Activated naive CD4-positive, alpha-beta T cell treated with anti-CD3 and anti-CD28 coated beads, Interleukin-2, amount 50 U/mL, for 24 hours (primary cell): ENCODE data around the gene NTN4.
"Not testable (repeated sequence)": the region's sequence is repeated elsewhere in the genome, so short reads cannot be mapped to it uniquely, and the experiment has no call there.

ENCODE experiments used
- H3K27ac Mint-ChIP-seq: one replicate; pipeline ENCODE4 v1.8.0; 2021; ENCODE audit warnings: mild to moderate bottlenecking, mixed read lengths
- H3K27me3 Mint-ChIP-seq: one replicate; pipeline ENCODE4 v1.8.0; 2021; ENCODE audit warnings: mixed read lengths
- H3K36me3 Mint-ChIP-seq: one replicate; pipeline ENCODE4 v1.8.0; 2021; ENCODE audit warnings: mixed read lengths
- H3K4me1 Mint-ChIP-seq: one replicate; pipeline ENCODE4 v1.8.0; 2021; ENCODE audit warnings: mixed read lengths
- H3K4me3 Mint-ChIP-seq: one replicate; pipeline ENCODE4 v1.8.0; 2021; ENCODE audit warnings: mild to moderate bottlenecking, mixed read lengths
- H3K9me3 Mint-ChIP-seq: one replicate; pipeline ENCODE4 v1.8.0; 2021; ENCODE audit warnings: mixed read lengths

Gene NTN4

DNA sequence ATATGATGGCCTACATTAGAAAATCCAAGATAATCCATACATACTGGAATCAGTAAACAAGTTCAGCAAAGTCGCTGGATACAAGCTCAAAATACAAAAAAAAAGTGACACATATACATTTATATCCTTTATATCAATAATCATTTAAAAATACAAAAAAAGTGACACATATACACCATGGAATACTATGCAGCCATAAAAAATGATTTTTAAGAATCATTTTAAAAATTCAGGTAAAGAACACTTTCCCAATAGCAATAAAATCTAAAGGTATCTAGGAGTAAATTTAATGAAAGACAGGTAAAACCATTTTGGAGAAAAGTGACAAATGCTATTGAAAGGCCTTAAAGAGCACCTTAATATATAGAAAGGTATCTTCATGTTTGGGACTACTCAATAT lies 111.9 kb downstream of the NTN4 start:
- Mint-ChIP-seq H3K27ac (no peak overlapping the region), H3K27me3 (no peaks in the 10 kb centered on the region), H3K4me3 (no peak overlapping the region), H3K36me3 (no peaks in the 10 kb centered on the region), H3K9me3 (peaks cover 5% of the 10 kb centered on the region), H3K4me1 (no peaks in the 10 kb centered on the region)

GRCh38 chr12:95677782-95678181 lies 112.8 kb downstream of the NTN4 start:
- H3K4me3 Mint-ChIP-seq, H3K36me3 Mint-ChIP-seq, H3K4me1 Mint-ChIP-seq, H3K9me3 Mint-ChIP-seq, H3K27ac Mint-ChIP-seq, H3K27me3 Mint-ChIP-seq: not testable (repeated sequence)

- no peaks in the 10 kb centered on the region for H3K36me3 Mint-ChIP-seq
- H3K4me3 Mint-ChIP-seq: no peak overlapping the region
- H3K4me1 Mint-ChIP-seq: no peaks in the 10 kb centered on the region
- H3K27me3 Mint-ChIP-seq: no peaks in the 10 kb centered on the region
- H3K9me3 Mint-ChIP-seq: peaks cover 5% of the 10 kb centered on the region
- no peak overlapping the region for H3K27ac Mint-ChIP-seq
These were observed 115.9 kb downstream of the NTN4 start for GRCh38 chr12:95674631-95675030.

DNA sequence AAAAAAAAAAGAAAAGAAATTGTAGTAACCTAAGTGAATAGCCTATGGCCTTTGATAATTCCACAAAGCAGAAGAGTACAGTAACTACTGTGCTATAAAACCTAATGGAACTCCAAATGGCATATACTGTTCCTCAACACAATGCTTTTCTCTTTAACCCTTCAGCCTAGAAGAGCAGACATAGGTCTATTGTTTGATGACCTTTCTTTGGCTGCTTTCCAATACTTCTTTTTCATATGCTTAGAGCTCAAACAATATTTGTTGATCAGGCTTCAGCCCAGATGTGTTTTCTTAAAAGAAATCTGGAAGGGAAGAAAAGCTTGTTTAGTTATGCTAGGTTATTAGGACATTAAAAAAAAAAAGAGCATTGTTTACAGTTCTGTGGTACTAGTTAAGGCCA lies 116.4 kb downstream of the NTN4 start:
- no peak overlapping the region for H3K27ac Mint-ChIP-seq
- no peak overlapping the region for H3K4me3 Mint-ChIP-seq
- peaks cover 5% of the 10 kb centered on the region for H3K9me3 Mint-ChIP-seq
- no peaks in the 10 kb centered on the region for H3K4me1 Mint-ChIP-seq
- no peaks in the 10 kb centered on the region for H3K27me3 Mint-ChIP-seq
- no peaks in the 10 kb centered on the region for H3K36me3 Mint-ChIP-seq

DNA sequence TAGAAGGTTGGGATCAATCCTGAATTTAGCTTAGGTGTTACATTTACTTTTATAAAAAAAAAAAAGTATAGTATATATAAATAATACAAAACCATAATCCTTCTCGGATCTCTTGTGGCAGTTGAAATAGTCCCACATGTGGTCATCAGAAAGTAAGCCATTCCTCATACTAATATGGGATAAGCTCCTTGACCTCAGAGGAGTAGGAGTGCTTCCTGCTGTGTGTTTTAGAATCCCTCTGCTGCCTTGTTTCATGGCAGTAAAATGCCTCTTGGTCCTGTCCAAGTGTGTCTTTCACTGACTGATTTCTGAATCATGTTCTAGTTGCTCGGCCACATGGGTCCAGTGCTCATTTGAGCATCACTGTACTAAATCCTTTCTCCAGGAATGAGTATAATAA lies 117.0 kb downstream of the NTN4 start:
- H3K27ac Mint-ChIP-seq: no peak overlapping the region
- H3K9me3 Mint-ChIP-seq: peaks cover 5% of the 10 kb centered on the region
- no peak overlapping the region for H3K4me3 Mint-ChIP-seq
- H3K27me3 Mint-ChIP-seq: no peaks in the 10 kb centered on the region
- H3K36me3 Mint-ChIP-seq: no peaks in the 10 kb centered on the region
- no peaks in the 10 kb centered on the region for H3K4me1 Mint-ChIP-seq

DNA sequence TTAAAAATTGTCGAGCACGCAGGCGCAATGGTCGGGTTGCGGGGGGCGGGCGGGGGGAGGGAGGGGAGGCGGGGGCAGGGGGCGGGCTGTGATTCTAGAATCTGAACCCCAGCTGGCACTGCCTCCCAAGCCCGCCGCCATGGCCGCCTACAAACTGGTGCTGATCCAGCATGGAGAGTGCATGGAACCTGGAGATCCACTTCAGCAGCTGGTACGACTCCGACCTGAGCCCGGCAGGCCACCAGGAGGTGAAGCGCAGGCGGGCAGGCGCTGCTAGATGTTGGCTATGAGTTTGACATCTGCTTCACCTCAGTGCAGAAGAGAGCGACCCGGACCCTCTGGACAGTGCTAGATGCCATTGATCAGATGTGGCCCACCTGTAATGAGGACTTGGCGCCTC lies 118.4 kb downstream of the NTN4 start:
- no peak overlapping the region for H3K4me3 Mint-ChIP-seq

DNA sequence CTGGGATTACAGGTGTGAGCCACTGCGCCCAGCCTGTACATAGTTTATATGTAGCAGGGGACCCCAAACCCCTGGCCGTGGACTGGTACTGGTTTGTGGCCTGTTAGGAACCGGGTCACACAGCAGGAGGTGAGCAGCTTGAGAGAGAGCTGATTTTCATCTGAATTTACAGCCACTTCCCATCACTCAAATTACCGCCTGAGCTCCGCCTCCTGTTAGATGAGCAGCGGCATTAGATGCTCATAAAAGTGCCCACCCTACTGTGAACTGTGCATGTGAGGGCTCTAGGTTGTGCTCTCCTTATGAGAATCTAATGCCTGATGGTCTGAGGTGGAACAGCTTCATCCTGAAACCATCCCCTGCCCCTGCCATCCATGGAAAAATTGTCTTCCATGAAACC lies 119.3 kb downstream of the NTN4 start:
- Mint-ChIP-seq H3K9me3 (no peaks in the 10 kb centered on the region), H3K27me3 (no peaks in the 10 kb centered on the region), H3K27ac (no peak overlapping the region), H3K4me3 (no peak overlapping the region), H3K36me3 (no peaks in the 10 kb centered on the region), H3K4me1 (no peaks in the 10 kb centered on the region)

More for the DNA sequence above, 118.4 kb downstream of the NTN4 start:
- Mint-ChIP-seq H3K36me3 (no peaks in the 10 kb centered on the region), H3K27ac (no peak overlapping the region), H3K4me1 (no peaks in the 10 kb centered on the region), H3K27me3 (no peaks in the 10 kb centered on the region), H3K9me3 (no peaks in the 10 kb centered on the region)

DNA sequence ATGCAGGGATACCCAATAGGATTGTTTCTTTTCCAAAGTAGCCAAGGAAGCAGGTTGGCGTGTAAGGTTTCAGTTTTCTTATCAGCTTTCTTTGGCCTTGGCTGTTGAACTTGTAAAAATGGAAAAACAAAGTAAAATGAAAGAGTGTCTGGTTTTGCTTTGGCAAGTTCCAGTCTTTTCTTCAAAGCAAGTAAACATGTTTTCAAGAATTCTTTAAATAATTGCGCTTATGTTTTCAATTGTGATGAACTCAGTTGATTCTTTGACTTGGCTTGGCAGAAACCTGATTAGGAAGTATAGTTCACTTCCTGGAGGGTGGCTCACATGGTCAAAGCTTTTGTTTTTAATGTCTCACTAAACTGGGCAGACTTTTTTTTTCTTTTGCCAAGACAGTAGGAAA lies 127.0 kb downstream of the NTN4 start:
- H3K4me1 Mint-ChIP-seq: no peaks in the 10 kb centered on the region
- no peaks in the 10 kb centered on the region for H3K36me3 Mint-ChIP-seq
- no peaks in the 10 kb centered on the region for H3K9me3 Mint-ChIP-seq
- H3K4me3 Mint-ChIP-seq: no peak overlapping the region
- peaks cover 2% of the 10 kb centered on the region for H3K27me3 Mint-ChIP-seq
- no peak overlapping the region for H3K27ac Mint-ChIP-seq

DNA sequence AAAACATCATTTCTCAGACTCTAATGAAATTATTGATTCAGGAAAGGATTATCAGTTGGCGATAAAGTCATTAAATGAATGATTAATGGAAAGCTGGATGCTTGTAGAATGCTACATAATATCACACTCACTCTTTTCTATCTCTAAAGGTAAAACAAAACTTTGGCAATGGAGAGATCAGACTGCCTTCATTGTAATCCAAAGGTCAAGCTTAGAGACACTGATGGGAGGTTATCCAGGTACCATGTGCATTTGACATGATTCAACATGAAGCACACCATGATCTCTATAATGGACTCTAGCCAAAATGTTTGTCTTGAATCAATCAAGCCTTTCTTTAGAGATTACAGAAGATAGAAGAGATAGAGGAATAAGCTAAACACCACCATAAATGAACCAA lies 129.2 kb downstream of the NTN4 start:
- Mint-ChIP-seq H3K4me1 (no peaks in the 10 kb centered on the region), H3K27me3 (peaks cover 2% of the 10 kb centered on the region), H3K27ac (no peak overlapping the region), H3K4me3 (no peak overlapping the region), H3K9me3 (no peaks in the 10 kb centered on the region), H3K36me3 (no peaks in the 10 kb centered on the region)

GRCh38 chr12:95658386-95658785 lies 132.2 kb downstream of the NTN4 start:
- peaks cover 4% of the 10 kb centered on the region for H3K9me3 Mint-ChIP-seq
- H3K27me3 Mint-ChIP-seq: peaks cover 1% of the 10 kb centered on the region
- no peaks in the 10 kb centered on the region for H3K4me1 Mint-ChIP-seq
- no peak overlapping the region for H3K4me3 Mint-ChIP-seq
- H3K36me3 Mint-ChIP-seq: no peaks in the 10 kb centered on the region
- no peak overlapping the region for H3K27ac Mint-ChIP-seq

- not testable (repeated sequence) for H3K36me3 Mint-ChIP-seq, H3K4me1 Mint-ChIP-seq, H3K9me3 Mint-ChIP-seq, H3K27me3 Mint-ChIP-seq, H3K4me3 Mint-ChIP-seq, H3K27ac Mint-ChIP-seq
These were observed 135.9 kb downstream of the NTN4 start for GRCh38 chr12:95654665-95655064.

DNA sequence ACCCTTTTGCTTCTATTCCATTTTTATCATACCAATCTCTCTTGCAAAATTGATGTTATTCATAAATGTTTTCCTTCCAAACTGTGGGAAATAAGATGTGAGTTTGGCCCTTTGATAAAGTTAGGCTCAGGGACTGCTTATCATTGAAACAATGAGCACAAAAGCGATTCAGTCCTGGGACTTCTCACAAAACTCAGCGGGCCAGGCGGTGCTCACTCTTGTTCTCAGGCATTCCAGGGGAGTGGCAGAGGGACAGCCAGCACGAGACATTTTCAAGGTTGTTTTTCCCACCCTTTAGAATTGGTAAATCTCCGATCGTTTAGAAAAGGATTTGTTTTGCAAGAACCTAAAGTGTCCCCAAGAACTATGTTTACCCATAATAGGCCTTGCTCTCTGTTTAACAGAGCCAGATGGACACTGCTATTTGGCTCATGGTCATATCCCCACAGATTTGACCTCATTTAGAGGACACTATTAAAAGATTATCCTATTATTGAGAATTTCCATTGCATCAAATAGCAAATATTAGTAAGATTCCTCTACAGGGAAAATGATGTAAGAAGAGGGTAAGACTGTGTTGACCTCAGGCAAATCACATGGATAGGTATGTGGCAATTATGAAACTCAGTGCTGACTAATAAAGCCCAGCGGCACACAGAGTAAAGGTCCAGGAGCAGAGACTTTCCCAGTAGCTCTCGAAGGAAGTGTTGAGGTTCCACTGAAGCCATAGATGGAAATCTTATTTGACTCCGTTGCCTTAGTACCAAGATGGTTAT lies 136.6 kb downstream of the NTN4 start:
- Mint-ChIP-seq H3K4me1 (no peaks in the 10 kb centered on the region), H3K9me3 (peaks cover 4% of the 10 kb centered on the region), H3K36me3 (no peaks in the 10 kb centered on the region), H3K27ac (peak overlapping the region; percentile 5), H3K4me3 (no peak overlapping the region), H3K27me3 (no peaks in the 10 kb centered on the region)

DNA sequence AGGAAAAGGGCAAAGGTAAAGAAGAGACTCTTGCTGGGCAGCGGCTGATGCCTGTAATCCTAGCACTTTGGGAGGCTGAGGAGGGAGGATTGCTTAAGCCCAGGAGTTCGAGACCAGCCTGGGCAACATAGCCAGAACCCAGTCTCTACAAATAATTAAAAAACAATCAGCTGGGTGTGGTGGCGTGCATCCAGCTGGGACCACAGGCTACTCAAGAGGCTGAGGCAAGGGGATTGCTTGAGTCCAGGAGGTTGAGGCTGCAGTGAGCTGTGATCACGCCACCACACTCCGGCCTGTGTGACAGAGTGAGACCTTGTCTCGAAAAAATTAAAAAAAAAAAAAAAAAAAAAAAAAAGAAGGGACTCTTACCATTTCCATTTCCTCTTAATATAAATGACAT lies 138.9 kb downstream of the NTN4 start:
- Mint-ChIP-seq H3K4me1 (no peaks in the 10 kb centered on the region), H3K27ac (no peak overlapping the region), H3K27me3 (no peaks in the 10 kb centered on the region), H3K9me3 (peaks cover 4% of the 10 kb centered on the region), H3K4me3 (no peak overlapping the region), H3K36me3 (no peaks in the 10 kb centered on the region)

GRCh38 chr12:95648990-95649791 lies 141.4 kb downstream of the NTN4 start:
- Mint-ChIP-seq H3K4me3 (no peak overlapping the region), H3K4me1 (no peaks in the 10 kb centered on the region), H3K27ac (no peak overlapping the region), H3K9me3 (peaks cover 1% of the 10 kb centered on the region), H3K36me3 (no peaks in the 10 kb centered on the region), H3K27me3 (no peaks in the 10 kb centered on the region)

DNA sequence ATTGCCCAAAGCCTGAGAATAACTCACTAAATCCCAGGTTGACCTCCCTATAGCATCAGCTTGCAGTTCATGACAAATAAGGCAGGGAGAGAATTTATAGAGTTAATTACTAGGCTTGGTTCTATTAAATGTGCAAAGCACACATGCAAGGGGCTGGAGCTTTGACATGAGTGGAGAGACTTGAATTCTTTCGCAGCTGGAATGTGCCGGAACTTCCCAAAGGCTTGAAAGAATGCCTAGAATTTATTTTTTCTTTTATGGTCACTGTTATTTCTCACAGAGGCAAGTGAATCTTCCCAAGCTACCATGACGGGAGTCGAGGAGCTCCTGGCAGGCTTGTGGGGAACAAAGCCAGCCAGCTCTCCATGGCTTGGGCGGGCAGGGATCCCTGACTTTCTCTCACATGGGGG lies 143.8 kb downstream of the NTN4 start:
- Mint-ChIP-seq H3K4me3 (no peak overlapping the region), H3K4me1 (peaks cover 5% of the 10 kb centered on the region), H3K27me3 (no peaks in the 10 kb centered on the region), H3K9me3 (no peaks in the 10 kb centered on the region), H3K36me3 (no peaks in the 10 kb centered on the region), H3K27ac (no peak overlapping the region)

- peaks cover 5% of the 10 kb centered on the region for H3K4me1 Mint-ChIP-seq
- no peaks in the 10 kb centered on the region for H3K9me3 Mint-ChIP-seq
- H3K27ac Mint-ChIP-seq: no peak overlapping the region
- no peak overlapping the region for H3K4me3 Mint-ChIP-seq
- H3K27me3 Mint-ChIP-seq: no peaks in the 10 kb centered on the region
- H3K36me3 Mint-ChIP-seq: no peaks in the 10 kb centered on the region
These were observed 147.3 kb downstream of the NTN4 start for GRCh38 chr12:95643256-95643655.
